Kidney (tissue), 14 donors: ENCODE results near the gene KIF26B. TPM values are rescaled to one million over a fixed set of nuclear protein-coding genes. Genes with fewer than 3 reads are reported as not detected.

Experiments
- DNase-seq, 5 donors: peaks; one replicate each; pipeline ENCODE4 v3.0.0-alpha.2; 2013 to 2020
- FAIRE-seq: peaks from 2 replicates; lab custom pipeline; 2012; peaks lifted over from hg19 to GRCh38; lab: Jason Lieb, UNC
- H3K27ac ChIP-seq, 2 donors: one replicate each; pipeline ENCODE4 v1.7.0; 2013; ENCODE audit warnings: low read depth in 2 of 2, low read length in 2 of 2, inconsistent platforms in 1 of 2
- H3K27me3 ChIP-seq: one replicate; pipeline ENCODE4 v1.7.1; 2013; ENCODE audit warnings: low read length, inconsistent platforms; ENCODE audit not compliant: control insufficient read depth, insufficient read depth
- H3K36me3 ChIP-seq, 3 donors: one replicate each; pipeline versions ENCODE4 v1.7.0 to v1.7.1; 2013; ENCODE audit warnings: low read length in 3 of 3, control low read depth in 1 of 3, inconsistent platforms in 1 of 3; ENCODE audit not compliant: insufficient read depth in 3 of 3, control insufficient read depth in 2 of 3
- H3K4me1 ChIP-seq, 3 donors: one replicate each; pipeline versions ENCODE4 v1.7.0 to v1.7.1; 2013; ENCODE audit warnings: low read length in 3 of 3, inconsistent platforms in 1 of 3, low read depth in 1 of 3; ENCODE audit not compliant: control insufficient read depth in 2 of 3, insufficient read depth in 2 of 3
- H3K4me3 ChIP-seq, 3 donors: one replicate each; pipeline versions ENCODE4 v1.7.0 to v1.8.1; 2013; ENCODE audit warnings: low read length in 3 of 3, control low read depth in 1 of 3, inconsistent platforms in 1 of 3
- H3K9ac ChIP-seq, 3 donors: one replicate each; pipeline versions ENCODE4 v1.7.0 to v1.7.1; 2013; ENCODE audit warnings: low read length in 3 of 3, control low read depth in 1 of 3, inconsistent platforms in 1 of 3
- H3K9me3 ChIP-seq, 3 donors: one replicate each; pipeline versions ENCODE4 v1.7.0 to v1.7.1; 2013; ENCODE audit warnings: low read length in 3 of 3, control low read depth in 1 of 3, inconsistent platforms in 1 of 3; ENCODE audit not compliant: control insufficient read depth in 2 of 3, insufficient read depth in 1 of 3
- CTCF ChIP-seq: IDR thresholded peaks from 3 replicates; pipeline ENCODE4 v1.5.1; 2012; ENCODE audit warnings: mild to moderate bottlenecking, moderate library complexity, borderline replicate concordance; ENCODE audit not compliant: insufficient read depth; ENCODE audit errors: extremely low read depth
- intact Hi-C: fragments of 100-400 bp; cut with DNase I; formaldehyde crosslinking; loops from one replicate; pipeline ENCODE4 v1.11.1; 2022
- polyA plus RNA-seq: library from polyadenylated mRNA; stranded (reverse); fragments of 350-450 nt; fragmentation: Illumina TruSeq; extraction: RNeasy Lipid Tissue Mini Kit (QIAGEN cat#74804); gene quantifications from one replicate; pipeline ENCODE4 v1.2.3, GENCODE V29; 2014; ENCODE audit warnings: low read depth, low replicate concordance; ENCODE audit not compliant: insufficient read depth
- total RNA-seq: library from RNA; stranded (reverse); fragmentation: NEBNext Ultra II Directional; extraction: Animal tissue kit (Norgen Biotek cat#: 25700); gene quantifications from one replicate; pipeline ENCODE4 v1.2.1, GENCODE V29; 2021
- donor health status: control.
- donor health status: control.
- donor health status: control.
- donor health status: control.
- donor health status: control.
- donor health status: DM: yes; HTN: yes; CAD: no.
- donor health status: Normal renal cell carcinoma (clear cell type).

KIF26B gene
- total and polyA plus RNA-seq, 2 donors from 2014 or later, result 0.52 to 10.7 TPM

GRCh38 chr1:245652660-245653427, 498.1 kb downstream of the KIF26B start:
- Histone ChIP-seq H3K9me3 (no peaks in the 10 kb centered on the region), H3K4me3 (no peak overlapping the region), H3K36me3 (no peaks in the 10 kb centered on the region), H3K9ac (no peak overlapping the region), H3K27me3 (no peaks in the 10 kb centered on the region), H3K27ac (no peak overlapping the region), H3K4me1 (no peaks in the 10 kb centered on the region)
- FAIRE-seq (no peak), DNase-seq (no peak)
- intact Hi-C loops, result no loop called here
- no peak for TF ChIP-seq CTCF

GRCh38 chr1:245654460-245655050, 499.8 kb downstream of the KIF26B start:
- Histone ChIP-seq H3K27me3 (no peaks in the 10 kb centered on the region), H3K9ac (no peak overlapping the region), H3K36me3 (no peaks in the 10 kb centered on the region), H3K4me1 (no peaks in the 10 kb centered on the region), H3K27ac (no peak overlapping the region), H3K4me3 (no peak overlapping the region), H3K9me3 (no peaks in the 10 kb centered on the region)
- FAIRE-seq, result no peak
- TF ChIP-seq CTCF, result no peak
- intact Hi-C loops, result no loop called here
- DNase-seq, result no peak

GRCh38 chr1:245656189-245656717, 501.5 kb downstream of the KIF26B start:
- TF ChIP-seq CTCF, result no peak
- H3K9ac ChIP-seq, result no peak overlapping the region
- intact Hi-C loops, result no loop called here
- DNase-seq, result no peak
- no peak overlapping the region for H3K4me3 ChIP-seq
- no peaks in the 10 kb centered on the region for H3K27me3 ChIP-seq
- H3K9me3 ChIP-seq, result no peaks in the 10 kb centered on the region
- FAIRE-seq, result no peak
- no peaks in the 10 kb centered on the region for H3K4me1 ChIP-seq
- H3K36me3 ChIP-seq, result no peaks in the 10 kb centered on the region
- H3K27ac ChIP-seq, result no peak overlapping the region
